ENCODE results near the gene CYP2D6.

DNA sequence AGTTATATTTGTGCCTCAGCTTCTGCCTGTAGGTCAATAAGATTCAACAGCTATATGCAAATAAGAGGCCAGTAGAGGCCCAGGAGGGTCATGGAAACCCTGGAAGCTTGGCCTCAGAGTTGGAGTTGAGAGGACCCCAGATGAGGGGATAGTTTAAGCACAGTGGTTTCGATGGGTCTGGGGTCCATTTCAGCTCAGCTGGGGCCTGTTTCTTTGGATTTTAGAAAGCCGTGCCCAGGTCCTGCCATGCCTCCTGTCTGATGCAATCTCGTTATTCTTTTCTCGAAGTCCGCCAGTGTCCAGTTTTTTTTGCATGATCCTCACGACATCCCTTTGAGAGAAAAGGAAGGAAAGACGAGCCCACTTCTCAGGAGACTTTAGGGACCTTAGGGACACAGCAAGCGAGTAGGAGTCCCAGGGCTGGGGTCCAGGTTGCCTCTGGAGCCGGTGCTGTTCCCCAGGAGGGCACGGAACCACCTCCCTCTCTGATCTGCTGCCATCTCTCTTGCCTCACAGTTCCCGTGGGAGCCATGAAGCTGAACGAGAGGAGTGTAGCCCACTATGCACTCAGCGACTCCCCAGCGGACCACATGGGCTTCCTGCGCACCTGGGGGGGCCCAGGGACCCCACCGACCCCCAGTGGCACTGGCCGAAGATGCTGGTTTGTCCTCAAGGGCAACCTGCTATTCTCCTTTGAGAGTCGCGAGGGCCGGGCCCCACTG is 53.7 kb downstream of the CYP2D6 start:
- TF ChIP-seq EZH2phosphoT487 (IDR thresholded peaks at IDR 0.05; ENCODE audit: insufficient read depth, low read depth): no peak
- TF ChIP-seq EZH2 (IDR thresholded peaks at IDR 0.05; ENCODE audit: insufficient read depth, poor library complexity, severe bottlenecking): no peak
